A549 treated with Hydrocortisone at 1 μM for 4 hours (cell line): ENCODE results near the gene SPATA22. TPM values are rescaled to one million over a fixed set of nuclear protein-coding genes. Genes with fewer than 3 reads are reported as not detected.

Source experiments
- total RNA-seq: library from RNA; stranded (reverse); fragments of 200-300 nt; extraction: Qiagen RNA extraction; gene quantifications from 5 replicates; pipeline ENCODE4 v1.2.3, GENCODE V29; 2022

Gene SPATA22, protein sequence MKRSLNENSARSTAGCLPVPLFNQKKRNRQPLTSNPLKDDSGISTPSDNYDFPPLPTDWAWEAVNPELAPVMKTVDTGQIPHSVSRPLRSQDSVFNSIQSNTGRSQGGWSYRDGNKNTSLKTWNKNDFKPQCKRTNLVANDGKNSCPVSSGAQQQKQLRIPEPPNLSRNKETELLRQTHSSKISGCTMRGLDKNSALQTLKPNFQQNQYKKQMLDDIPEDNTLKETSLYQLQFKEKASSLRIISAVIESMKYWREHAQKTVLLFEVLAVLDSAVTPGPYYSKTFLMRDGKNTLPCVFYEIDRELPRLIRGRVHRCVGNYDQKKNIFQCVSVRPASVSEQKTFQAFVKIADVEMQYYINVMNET
- total RNA-seq: not detected in 5 replicates

DNA sequence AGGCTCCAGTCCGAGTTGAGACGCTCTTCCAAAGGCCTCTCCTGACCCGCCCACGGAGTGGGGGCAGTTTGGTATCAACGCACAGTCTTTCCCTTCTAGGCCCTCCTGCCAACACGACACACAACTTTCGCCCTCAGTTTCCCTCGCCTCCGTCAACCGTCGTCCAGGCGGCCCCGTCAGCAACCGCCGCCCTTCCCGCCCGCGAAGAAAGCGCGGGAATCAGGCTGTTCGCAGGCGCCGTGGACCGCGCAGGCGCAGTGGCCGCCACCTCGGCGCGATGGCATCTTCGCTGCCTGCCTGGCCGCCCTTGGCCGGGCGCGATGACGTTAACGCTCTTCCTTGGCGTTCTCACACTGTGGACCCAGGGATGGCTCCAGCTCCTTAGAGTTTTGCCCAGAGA lies at the start of gene SPATA22:
TSS of gene SPATA22 (minus strand) at position 221 of the 400 bp plus-strand sequence. CDS start 2,494 bp downstream, outside the sequence.

DNA sequence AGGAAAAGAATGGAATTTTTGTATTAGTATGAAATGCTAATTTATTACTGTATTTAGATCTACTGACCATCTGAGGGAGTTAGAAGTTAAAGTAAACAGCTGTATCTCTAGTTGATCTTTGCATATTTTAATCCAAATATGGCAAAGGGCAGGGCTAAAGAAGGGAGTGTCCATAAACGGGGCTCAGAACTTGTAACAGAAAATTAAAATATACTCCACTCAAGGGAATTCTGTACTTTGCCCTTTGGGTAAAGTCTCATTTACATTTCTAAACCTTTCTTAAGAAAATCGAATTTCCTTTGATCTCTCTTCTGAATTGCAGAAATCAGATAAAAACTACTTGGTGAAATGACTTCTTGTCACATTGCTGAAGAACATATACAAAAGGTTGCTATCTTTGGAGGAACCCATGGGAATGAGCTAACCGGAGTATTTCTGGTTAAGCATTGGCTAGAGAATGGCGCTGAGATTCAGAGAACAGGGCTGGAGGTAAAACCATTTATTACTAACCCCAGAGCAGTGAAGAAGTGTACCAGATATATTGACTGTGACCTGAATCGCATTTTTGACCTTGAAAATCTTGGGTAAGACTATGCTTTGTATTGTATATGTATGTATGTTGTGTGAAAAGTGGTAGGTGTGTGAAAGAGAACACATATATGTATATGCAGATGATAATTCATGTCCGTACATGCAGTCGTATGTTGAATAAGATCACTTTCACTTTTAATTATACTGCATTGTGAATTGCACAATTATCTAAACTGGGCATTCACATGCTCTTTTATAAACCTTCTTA lies 4.4 kb upstream of the SPATA22 start, which contains the start of gene ASPA:
TSS of gene ASPA (plus strand) at position 186 of the 799 bp plus-strand sequence. CDS start at position 349, 163 bp downstream.

DNA sequence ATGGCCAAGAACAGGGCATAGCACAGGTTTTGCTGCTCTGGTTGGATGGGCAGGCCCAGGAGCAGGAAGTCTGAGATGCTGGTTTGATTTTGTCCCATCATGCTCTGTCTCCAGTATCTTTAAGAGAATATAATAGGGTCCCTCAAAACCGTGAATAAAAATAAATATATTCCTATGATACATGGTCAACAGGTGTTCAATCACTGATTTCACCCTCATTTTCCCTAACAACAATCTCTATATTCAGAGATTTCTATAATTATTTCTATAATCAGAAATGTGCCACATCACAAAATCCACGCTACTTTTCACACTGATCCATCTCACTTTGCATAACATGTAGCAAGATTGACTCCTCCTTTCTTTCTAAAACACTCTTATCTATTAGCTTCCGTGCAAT lies 37.9 kb downstream of the SPATA22 start, which contains the start of gene OR1E2:
TSS of gene OR1E2 (minus strand) at position 101 of the 400 bp plus-strand sequence. CDS start at position 101, 0 bp downstream.

DNA sequence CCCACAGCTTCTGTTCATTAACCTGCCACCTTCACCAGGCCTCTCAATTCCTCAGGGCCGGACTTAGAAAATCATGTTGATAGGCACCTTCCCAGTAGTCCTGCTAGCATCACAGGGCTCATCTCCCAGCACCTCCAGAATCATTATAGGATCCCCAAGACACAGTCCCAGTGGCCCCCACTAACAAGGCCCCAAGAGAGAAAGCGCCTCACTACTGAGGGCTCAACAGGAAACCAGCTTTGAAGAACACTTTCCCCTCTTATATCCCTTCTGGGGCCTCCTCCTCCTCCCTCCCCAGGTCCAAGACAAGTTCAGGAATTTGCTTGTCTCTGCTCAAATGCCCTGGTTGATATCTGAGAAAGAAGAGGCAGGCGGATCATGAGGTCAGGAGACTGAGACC lies 60.5 kb downstream of the SPATA22 start, which contains the start of gene OR3A3:
TSS of gene OR3A3 (plus strand) at position 301 of the 400 bp plus-strand sequence.

DNA sequence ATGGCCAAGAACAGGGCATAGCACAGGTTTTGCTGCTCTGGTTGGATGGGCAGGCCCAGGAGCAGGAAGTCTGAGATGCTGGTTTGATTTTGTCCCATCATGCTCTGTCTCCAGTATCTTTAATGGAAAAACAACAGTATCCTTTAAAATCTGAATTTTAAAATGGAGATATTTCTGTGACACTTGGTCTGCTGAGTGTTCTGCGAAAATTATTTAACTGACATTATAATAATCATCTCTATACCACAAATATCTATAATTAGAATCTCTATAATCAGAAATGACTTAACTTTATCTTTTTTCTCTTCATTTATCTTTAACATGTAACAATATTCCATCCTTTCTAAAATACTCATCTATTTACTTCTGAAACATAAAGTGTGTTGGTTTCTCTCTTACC lies 73.3 kb downstream of the SPATA22 start, which contains the start of gene OR1E1:
TSS of gene OR1E1 (minus strand) at position 101 of the 400 bp plus-strand sequence. CDS start at position 101, 0 bp downstream.

Other genes starting within 250 kb of the SPATA22 start
- gene OR3A1, start 173.5 kb downstream of the SPATA22 start, total RNA-seq: not detected in 5 replicates
- gene OR3A2, start 85.5 kb downstream of the SPATA22 start, total RNA-seq: not detected in 5 replicates
- not detected in 5 replicates for gene OR1E1, start 73.4 kb downstream of the SPATA22 start, total RNA-seq
- gene OR3A3, start 60.4 kb downstream of the SPATA22 start, total RNA-seq: not detected in 5 replicates
- not detected in 5 replicates for gene OR1E2, start 38.0 kb downstream of the SPATA22 start, total RNA-seq
- gene ASPA, start 4.2 kb upstream of the SPATA22 start, total RNA-seq: not detected in 5 replicates
- 0.30 to 0.40 TPM (median 0.36 TPM) in 5 replicates for gene TRPV3, start 86.0 kb upstream of the SPATA22 start, total RNA-seq
- gene TRPV1, start 137.6 kb upstream of the SPATA22 start, total RNA-seq: 3.5 to 4.1 TPM (median 3.9 TPM) in 5 replicates
- 13.9 to 17.2 TPM (median 15.4 TPM) in 5 replicates for gene SHPK, start 164.4 kb upstream of the SPATA22 start, total RNA-seq
- 11.8 to 17.0 TPM (median 12.2 TPM) in 5 replicates for gene CTNS, start 164.9 kb upstream of the SPATA22 start, total RNA-seq
- gene TAX1BP3, start 196.8 kb upstream of the SPATA22 start, total RNA-seq: 294 to 352 TPM (median 338 TPM) in 5 replicates
- gene EMC6, start 197.0 kb upstream of the SPATA22 start, total RNA-seq: 101 to 150 TPM (median 148 TPM) in 5 replicates
- 19.9 to 24.4 TPM (median 23.6 TPM) in 5 replicates for gene P2RX5, start 224.3 kb upstream of the SPATA22 start, total RNA-seq